Measurements from ENCODE around the gene PAPSS1. TPM values are rescaled to one million over a fixed set of nuclear protein-coding genes. Genes with fewer than 3 reads are reported as not detected.
"Not testable (repeated sequence)": the region's sequence is repeated elsewhere in the genome, so short reads cannot be mapped to it uniquely, and the experiment has no call there.

Gene PAPSS1
- total RNA-seq, 2 donors from 2014 or later, result 128 to 164 TPM

GRCh38 chr4:107725281-107725859 is 5.3 kb upstream of the PAPSS1 start:
- Histone ChIP-seq H3K4me1 (ENCODE audit: control insufficient read depth, insufficient read depth, low read length) (no peaks in the 10 kb centered on the region), H3K27ac (ENCODE audit: low read depth, low read length) (no peak overlapping the region), H3K4me3 (ENCODE audit: low read length) (no peak overlapping the region), H3K27me3 (ENCODE audit: control insufficient read depth, insufficient read depth, low read length, poor library complexity, severe bottlenecking) (no peaks in the 10 kb centered on the region), H3K36me3 (ENCODE audit: control insufficient read depth, insufficient read depth, low read length) (no peaks in the 10 kb centered on the region), H3K9ac (ENCODE audit: extremely low read depth, low read length, poor library complexity, severe bottlenecking) (no peak overlapping the region), H3K9me3 (ENCODE audit: control insufficient read depth, low read length) (no peaks in the 10 kb centered on the region)
- H3K27ac Mint-ChIP-seq, result no peak overlapping the region
- no peak for TF ChIP-seq CTCF (conservative IDR thresholded peaks at IDR 0.05)
- H3K4me3 Mint-ChIP-seq, result no peak overlapping the region
- 89 to 95% methylated on average over 3 of the region's 3 CpGs for WGBS, 2 experiments (ENCODE audit: insufficient coverage in 1 of 2, insufficient read length in 1 of 2)
- peaks cover 13% of the 10 kb centered on the region for H3K27me3 Mint-ChIP-seq (ENCODE audit: insufficient read depth)
- peaks cover 9% of the 10 kb centered on the region for H3K4me1 Mint-ChIP-seq
- no peaks in the 10 kb centered on the region for H3K36me3 Mint-ChIP-seq (ENCODE audit: low read depth)
- H3K9me3 Mint-ChIP-seq, result no peaks in the 10 kb centered on the region
- no peak for DNase-seq

GRCh38 chr4:107723331-107723730 is 3.3 kb upstream of the PAPSS1 start:
- WGBS, 2 experiments (ENCODE audit: insufficient coverage in 1 of 2, insufficient read length in 1 of 2), result 83 to 100% methylated on average over 1 of the region's 1 CpG
- DNase-seq; H3K27ac Mint-ChIP-seq; H3K9me3 ChIP-seq (ENCODE audit: control insufficient read depth, low read length); H3K4me3 Mint-ChIP-seq; H3K4me3 ChIP-seq (ENCODE audit: low read length); H3K36me3 ChIP-seq (ENCODE audit: control insufficient read depth, insufficient read depth, low read length); H3K4me1 ChIP-seq (ENCODE audit: control insufficient read depth, insufficient read depth, low read length); H3K9ac ChIP-seq (ENCODE audit: extremely low read depth, low read length, poor library complexity, severe bottlenecking); H3K27me3 ChIP-seq (ENCODE audit: control insufficient read depth, insufficient read depth, low read length, poor library complexity, severe bottlenecking); H3K36me3 Mint-ChIP-seq (ENCODE audit: low read depth); H3K27ac ChIP-seq (ENCODE audit: low read depth, low read length); H3K9me3 Mint-ChIP-seq: not testable (repeated sequence)
- peaks cover 15% of the 10 kb centered on the region for H3K4me1 Mint-ChIP-seq
- peaks cover 13% of the 10 kb centered on the region for H3K27me3 Mint-ChIP-seq (ENCODE audit: insufficient read depth)

- Mint-ChIP-seq H3K27me3 (ENCODE audit: insufficient read depth) (peaks cover 11% of the 10 kb centered on the region), H3K36me3 (ENCODE audit: low read depth) (peaks cover 7% of the 10 kb centered on the region), H3K4me1 (peaks cover 27% of the 10 kb centered on the region), H3K9me3 (no peaks in the 10 kb centered on the region), H3K4me3 (peak overlapping the region; percentile 84), H3K27ac (no peak overlapping the region)
- Histone ChIP-seq H3K27me3 (ENCODE audit: control insufficient read depth, insufficient read depth, low read length, poor library complexity, severe bottlenecking) (no peaks in the 10 kb centered on the region), H3K27ac (ENCODE audit: low read depth, low read length) (no peak overlapping the region), H3K9me3 (ENCODE audit: control insufficient read depth, low read length) (no peaks in the 10 kb centered on the region), H3K4me1 (ENCODE audit: control insufficient read depth, insufficient read depth, low read length) (no peaks in the 10 kb centered on the region), H3K36me3 (ENCODE audit: control insufficient read depth, insufficient read depth, low read length) (no peaks in the 10 kb centered on the region), H3K4me3 (ENCODE audit: low read length) (peak overlapping the region; percentile 89), H3K9ac (ENCODE audit: extremely low read depth, low read length, poor library complexity, severe bottlenecking) (no peak overlapping the region)
- DNase-seq, result peak; percentile 83
- TF ChIP-seq CTCF (conservative IDR thresholded peaks at IDR 0.05), result no peak
- 40 to 48% methylated on average over 4 to 9 of the region's 9 CpGs for WGBS, 2 experiments (ENCODE audit: insufficient coverage in 1 of 2, insufficient read length in 1 of 2)
Measured at GRCh38 chr4:107721436-107722100, 1.5 kb upstream of the PAPSS1 start.

Data from endodermal cell (in vitro differentiated cells).